ENCODE measurements around the gene KCTD14.

KCTD14 gene

DNA sequence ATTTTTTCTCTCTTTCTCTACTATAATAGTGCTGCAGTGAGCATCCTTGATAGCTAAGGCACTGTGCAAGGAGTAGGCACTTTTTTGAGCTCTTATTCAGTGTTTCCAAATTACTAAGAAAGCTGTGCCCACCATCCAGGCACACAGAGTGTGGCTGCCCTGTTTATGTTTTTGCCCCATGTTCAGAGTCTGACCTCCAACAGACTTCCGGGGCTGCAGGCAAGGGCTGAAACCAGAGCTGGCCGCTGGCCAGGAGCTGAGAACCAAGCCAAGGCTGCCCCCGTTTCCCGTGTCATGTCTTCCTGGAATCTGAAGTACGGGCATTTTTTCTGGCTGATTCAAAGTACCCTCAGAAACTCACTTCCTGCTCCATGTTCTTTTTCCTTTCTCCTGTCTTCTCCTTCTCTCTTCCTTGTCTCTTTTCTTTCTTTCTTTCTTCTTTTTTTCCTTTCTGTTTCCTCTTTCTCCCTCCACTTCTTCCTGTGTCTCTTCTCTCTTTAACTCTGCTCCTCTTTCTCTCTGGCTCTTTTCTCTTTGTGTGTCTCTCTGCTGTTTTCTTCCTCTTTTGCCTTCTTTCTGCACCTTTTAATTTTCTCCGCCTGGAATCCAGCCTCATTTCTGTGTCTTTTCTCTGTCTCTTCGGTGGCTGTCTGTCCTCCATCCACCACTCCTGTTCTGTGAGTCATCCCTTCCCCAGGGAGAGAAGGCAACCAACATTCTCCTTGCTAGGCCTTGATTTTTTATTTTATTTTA, 17.0 kb upstream of the KCTD14 start:
- TF ChIP-seq, protein P1, sequence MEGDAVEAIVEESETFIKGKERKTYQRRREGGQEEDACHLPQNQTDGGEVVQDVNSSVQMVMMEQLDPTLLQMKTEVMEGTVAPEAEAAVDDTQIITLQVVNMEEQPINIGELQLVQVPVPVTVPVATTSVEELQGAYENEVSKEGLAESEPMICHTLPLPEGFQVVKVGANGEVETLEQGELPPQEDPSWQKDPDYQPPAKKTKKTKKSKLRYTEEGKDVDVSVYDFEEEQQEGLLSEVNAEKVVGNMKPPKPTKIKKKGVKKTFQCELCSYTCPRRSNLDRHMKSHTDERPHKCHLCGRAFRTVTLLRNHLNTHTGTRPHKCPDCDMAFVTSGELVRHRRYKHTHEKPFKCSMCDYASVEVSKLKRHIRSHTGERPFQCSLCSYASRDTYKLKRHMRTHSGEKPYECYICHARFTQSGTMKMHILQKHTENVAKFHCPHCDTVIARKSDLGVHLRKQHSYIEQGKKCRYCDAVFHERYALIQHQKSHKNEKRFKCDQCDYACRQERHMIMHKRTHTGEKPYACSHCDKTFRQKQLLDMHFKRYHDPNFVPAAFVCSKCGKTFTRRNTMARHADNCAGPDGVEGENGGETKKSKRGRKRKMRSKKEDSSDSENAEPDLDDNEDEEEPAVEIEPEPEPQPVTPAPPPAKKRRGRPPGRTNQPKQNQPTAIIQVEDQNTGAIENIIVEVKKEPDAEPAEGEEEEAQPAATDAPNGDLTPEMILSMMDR (conservative IDR thresholded peaks at IDR 0.05; ENCODE audit: low read depth), result no peak
- DNase-seq (ENCODE audit: low spot score), result peak; percentile 65
- peak overlapping the region; percentile 86 for H3K27ac ChIP-seq
- CTCF ChIA-PET, result interaction anchor here (0.5 to 0.7 kb wide), 6 partner anchors 28 to 1455 kb away, joined by 3 to 4 read pairs (median 3); no protein-coding TSS in a partner anchor
- POLR2A ChIA-PET (ENCODE audit: low non-redundant PET), result no interaction called here

DNA sequence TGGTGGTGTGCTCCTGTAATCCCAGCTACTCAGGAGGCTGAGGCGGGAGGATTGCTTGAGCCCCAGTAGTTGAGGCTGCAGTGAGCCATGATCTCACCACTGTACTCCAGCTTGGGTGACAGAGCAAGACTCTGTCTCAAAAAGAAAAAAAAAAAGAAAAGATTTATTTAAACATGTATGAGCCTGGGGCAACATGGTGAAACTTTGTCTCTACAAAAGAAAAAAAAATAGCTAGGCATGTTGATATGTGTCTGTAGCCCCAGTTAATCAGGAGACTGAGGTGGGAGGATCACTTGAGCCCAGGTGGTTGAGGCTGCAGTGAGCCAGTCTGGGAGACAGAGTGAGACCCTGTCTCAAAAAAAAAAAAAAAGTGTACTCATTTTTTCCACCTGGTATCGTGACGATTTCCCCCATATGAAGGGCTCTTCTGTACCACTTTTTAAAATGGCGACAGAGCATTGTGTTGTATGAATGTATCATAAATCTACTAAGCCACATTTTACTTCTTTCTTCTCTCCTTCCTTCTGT, 16.4 kb upstream of the KCTD14 start:
- POLR2A ChIA-PET (ENCODE audit: low non-redundant PET), result no interaction called here
- TF ChIP-seq, protein P1 (conservative IDR thresholded peaks at IDR 0.05; ENCODE audit: low read depth), result no peak
- peak overlapping the region; percentile 86 for H3K27ac ChIP-seq
- CTCF ChIA-PET, result interaction anchor here (0.5 to 0.7 kb wide), 5 partner anchors 28 to 1455 kb away, joined by 3 read pairs; no protein-coding TSS in a partner anchor
- DNase-seq (ENCODE audit: low spot score), result no peak

DNA sequence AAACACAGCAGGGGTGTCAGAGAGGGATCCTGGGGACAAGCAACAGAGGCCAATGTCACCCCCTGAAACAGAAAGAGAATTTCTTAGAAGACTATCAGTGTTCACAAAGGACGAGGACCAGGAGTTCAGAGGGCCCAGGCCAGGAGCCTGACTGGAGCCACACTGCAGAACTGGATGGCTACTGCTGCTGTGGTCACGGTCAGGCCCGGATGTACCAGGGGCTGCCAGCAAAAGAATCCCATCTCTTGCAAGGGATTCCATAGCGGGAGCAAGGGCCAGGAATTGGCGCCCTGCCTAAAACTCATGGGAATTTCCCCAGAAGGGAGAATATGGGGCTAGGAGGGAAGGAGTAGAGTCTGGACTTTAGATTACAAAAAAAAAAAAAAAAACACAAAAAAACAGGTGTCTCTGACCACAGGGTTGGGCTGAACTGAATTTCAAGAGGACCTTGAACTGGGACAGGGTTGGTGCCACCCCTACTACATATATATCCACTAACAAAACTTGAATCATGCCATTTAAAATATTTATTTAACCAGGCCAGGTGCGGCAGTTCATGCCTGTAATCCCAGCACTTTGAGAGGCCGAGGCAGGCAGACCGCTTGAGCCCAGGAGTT, 15.7 kb upstream of the KCTD14 start:
- H3K27ac ChIP-seq, result peak overlapping the region; percentile 36; the same call in 1 of the 2 replicates
- ChIA-PET CTCF (no interaction called here), POLR2A (ENCODE audit: low non-redundant PET) (no interaction called here)
- DNase-seq (ENCODE audit: low spot score), result no peak
- TF ChIP-seq, protein P1 (conservative IDR thresholded peaks at IDR 0.05; ENCODE audit: low read depth), result no peak

DNA sequence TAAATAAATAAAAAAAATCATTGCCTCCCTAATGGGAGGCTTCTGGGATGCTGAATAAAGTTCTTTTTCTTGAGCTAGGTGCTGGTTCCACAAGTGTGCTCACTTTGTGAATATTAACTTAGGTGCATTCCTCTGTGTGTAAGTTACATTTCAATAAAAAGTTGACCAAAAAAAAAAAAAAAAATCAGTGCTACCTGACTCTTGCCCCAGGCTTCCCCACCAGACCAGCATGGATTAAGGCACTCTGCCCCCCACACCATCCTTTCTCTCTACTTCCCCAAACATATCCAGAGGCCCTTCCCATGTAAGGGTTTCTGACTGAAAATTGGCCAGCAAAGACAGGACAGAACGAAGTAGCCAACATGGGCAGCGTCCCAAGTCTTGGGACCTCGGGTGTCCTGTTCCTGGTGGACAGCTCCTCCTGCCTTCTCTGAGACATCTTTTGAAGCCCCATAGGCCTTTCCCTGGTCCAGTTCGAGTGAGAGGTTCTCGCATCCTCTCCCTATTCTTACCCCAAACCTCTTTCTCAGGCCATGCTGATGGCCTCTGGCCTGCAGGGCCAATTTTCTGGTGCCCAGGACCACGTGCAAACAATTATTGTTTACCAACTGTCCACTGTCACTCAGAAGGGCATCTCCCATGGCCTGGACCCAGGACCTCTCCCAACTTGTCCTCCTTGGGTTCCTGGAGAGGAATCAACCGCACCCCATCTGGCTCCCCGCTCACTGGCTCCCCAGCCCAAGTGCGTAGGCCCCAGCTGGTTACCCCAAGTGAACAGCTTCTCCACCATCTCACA, 14.9 kb upstream of the KCTD14 start:
- CTCF ChIA-PET, result no interaction called here
- POLR2A ChIA-PET (ENCODE audit: low non-redundant PET), result no interaction called here
- no peak for DNase-seq (ENCODE audit: low spot score)
- no peak overlapping the region for H3K27ac ChIP-seq
- TF ChIP-seq, protein P1 (conservative IDR thresholded peaks at IDR 0.05; ENCODE audit: low read depth), result no peak

DNA sequence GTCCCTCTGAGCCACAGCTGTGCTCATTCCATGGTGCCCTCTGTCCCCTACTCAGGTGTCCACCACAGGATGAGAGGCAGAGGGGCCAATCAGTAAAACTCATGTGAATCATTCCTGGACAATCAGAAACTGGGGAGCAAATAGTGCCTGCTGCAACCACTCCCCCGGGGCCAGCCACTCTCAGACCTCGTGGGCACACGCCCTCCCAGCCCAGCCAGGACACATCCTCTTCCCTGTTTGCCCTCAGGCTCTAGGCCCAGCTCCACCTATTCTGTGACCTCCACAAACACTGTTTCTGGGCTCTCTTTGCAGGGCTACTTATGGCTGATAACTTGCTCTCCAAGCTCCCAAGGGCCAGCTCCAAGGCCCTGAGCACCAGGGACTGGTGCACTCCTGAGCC, 14.0 kb upstream of the KCTD14 start:
- TF ChIP-seq, protein P1 (conservative IDR thresholded peaks at IDR 0.05; ENCODE audit: low read depth), result no peak
- POLR2A ChIA-PET (ENCODE audit: low non-redundant PET), result no interaction called here
- DNase-seq (ENCODE audit: low spot score), result no peak
- CTCF ChIA-PET, result no interaction called here
- H3K27ac ChIP-seq, result peak overlapping the region; percentile 49

DNA sequence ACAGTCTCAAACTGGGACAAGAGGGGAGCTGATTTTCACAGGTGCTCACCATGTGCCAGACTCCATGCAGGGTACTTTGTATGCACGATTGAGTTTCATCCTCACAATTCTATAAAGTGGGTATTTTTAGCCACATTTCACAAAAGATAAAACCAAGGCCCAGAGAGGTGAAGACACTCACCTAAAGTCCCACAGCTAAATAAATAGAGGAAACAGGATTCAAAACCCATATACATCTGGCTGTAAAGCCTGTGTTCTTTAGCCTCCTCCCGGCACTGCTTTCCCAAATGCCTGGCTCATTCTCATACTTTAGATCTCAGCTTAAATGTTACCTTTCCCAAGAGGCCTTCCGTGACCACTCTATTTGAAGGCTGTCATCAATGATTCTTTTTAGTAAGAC, 13.2 kb upstream of the KCTD14 start:
- TF ChIP-seq, protein P1 (conservative IDR thresholded peaks at IDR 0.05; ENCODE audit: low read depth), result no peak
- ChIA-PET CTCF (interaction anchor here (0.7 kb wide), 1 partner anchor 27 kb away, joined by 7 read pairs; the partner anchor contains the start of gene THRSP), POLR2A (ENCODE audit: low non-redundant PET) (no interaction called here)
- no peak overlapping the region for H3K27ac ChIP-seq
- no peak for DNase-seq (ENCODE audit: low spot score)
